Activated CD8-positive, alpha-beta memory T cell treated with anti-CD3 and anti-CD28 coated beads for 24 hours (primary cell): ENCODE data around the gene PCDH17.

Source experiments
- DNase-seq: peaks from one replicate; pipeline ENCODE4 v3.0.0-alpha.2; 2020

The PCDH17 gene

GRCh38 chr13:57740719-57741118 lies 109.2 kb downstream of the PCDH17 start:
- DNase-seq = no peak

- DNase-seq = no peak
These were observed 116.6 kb downstream of the PCDH17 start for GRCh38 chr13:57748096-57748495.

GRCh38 chr13:57760951-57761350 lies 129.4 kb downstream of the PCDH17 start:
- no peak for DNase-seq

- no peak for DNase-seq
These were observed 132.1 kb downstream of the PCDH17 start for GRCh38 chr13:57763689-57764088.
